ENCODE measurements around the gene ATAD3B. TPM values are rescaled to one million over a fixed set of nuclear protein-coding genes. Genes with fewer than 3 reads are reported as not detected.

ATAD3B gene
- polyA plus RNA-seq, 1 experiment, result 7.7 TPM

- POLR2A ChIA-PET, result no interaction called here
- no peaks in the 10 kb centered on the region for H3K27me3 ChIP-seq (ENCODE audit: control insufficient read depth, insufficient read depth, low read length)
- no peak overlapping the region for H3K27ac ChIP-seq (ENCODE audit: low read depth, low read length)
- no peak for DNase-seq (ENCODE audit: low read depth, low spot score)
- TF ChIP-seq CTCF (IDR thresholded peaks at IDR 0.05; ENCODE audit: low read depth, low read length), result no peak
- H3K4me3 ChIP-seq (ENCODE audit: low read depth, low read length), result no peak overlapping the region
- CTCF ChIA-PET, result no interaction called here
- peaks cover 23% of the 10 kb centered on the region for H3K9me3 ChIP-seq (ENCODE audit: control insufficient read depth, insufficient read depth, low read length)
These were observed 63.0 kb downstream of the ATAD3B start for GRCh38 chr1:1534401-1535154.

GRCh38 chr1:1535201-1536018, 63.8 kb downstream of the ATAD3B start:
- Histone ChIP-seq H3K9me3 (ENCODE audit: control insufficient read depth, insufficient read depth, low read length) (peaks cover 18% of the 10 kb centered on the region), H3K27me3 (ENCODE audit: control insufficient read depth, insufficient read depth, low read length) (no peaks in the 10 kb centered on the region), H3K27ac (ENCODE audit: low read depth, low read length) (no peak overlapping the region), H3K4me3 (ENCODE audit: low read depth, low read length) (no peak overlapping the region)
- ChIA-PET CTCF (no interaction called here), POLR2A (interaction anchor here (0.6 to 1.5 kb wide), 3 partner anchors 13 to 80 kb away, joined by 3 to 5 read pairs (median 3); partner anchors contain the start of gene MIB2)
- DNase-seq (ENCODE audit: low read depth, low spot score), result no peak
- TF ChIP-seq CTCF (IDR thresholded peaks at IDR 0.05; ENCODE audit: low read depth, low read length), result no peak

- H3K9me3 ChIP-seq (ENCODE audit: control insufficient read depth, insufficient read depth, low read length), result peaks cover 11% of the 10 kb centered on the region
- no peak overlapping the region for H3K27ac ChIP-seq (ENCODE audit: low read depth, low read length)
- no peak overlapping the region for H3K4me3 ChIP-seq (ENCODE audit: low read depth, low read length)
- H3K27me3 ChIP-seq (ENCODE audit: control insufficient read depth, insufficient read depth, low read length), result no peaks in the 10 kb centered on the region
- ChIA-PET CTCF (no interaction called here), POLR2A (interaction anchor here (0.6 to 1.5 kb wide), 3 partner anchors 12 to 79 kb away, joined by 3 to 5 read pairs (median 3); partner anchors contain the start of gene MIB2)
- DNase-seq (ENCODE audit: low read depth, low spot score), result no peak
- no peak for TF ChIP-seq CTCF (IDR thresholded peaks at IDR 0.05; ENCODE audit: low read depth, low read length)
These were observed 64.7 kb downstream of the ATAD3B start for GRCh38 chr1:1536019-1536937.

GRCh38 chr1:1536938-1537546, 65.5 kb downstream of the ATAD3B start:
- Histone ChIP-seq H3K27me3 (ENCODE audit: control insufficient read depth, insufficient read depth, low read length) (no peaks in the 10 kb centered on the region), H3K4me3 (ENCODE audit: low read depth, low read length) (no peak overlapping the region), H3K27ac (ENCODE audit: low read depth, low read length) (no peak overlapping the region), H3K9me3 (ENCODE audit: control insufficient read depth, insufficient read depth, low read length) (peaks cover 7% of the 10 kb centered on the region)
- DNase-seq (ENCODE audit: low read depth, low spot score), result no peak
- no peak for TF ChIP-seq CTCF (IDR thresholded peaks at IDR 0.05; ENCODE audit: low read depth, low read length)
- POLR2A ChIA-PET, result interaction anchor here (1.5 kb wide), 1 partner anchor 79 kb away, joined by 3 read pairs; the partner anchor contains the start of gene MIB2
- CTCF ChIA-PET, result no interaction called here
